HEK293T (cell line): Measurements from ENCODE around the gene LCE2A.
A peak's percentile ranks its signal among the peaks of the same experiment; 100 is the strongest.

Experiments used
- CTCF ChIA-PET: fragments of 350-600 bp; formaldehyde crosslinking; extraction: SDS; loops from one replicate; lab custom pipeline; 2021; ENCODE audit warnings: antibody characterized with exemption, inconsistent platforms; lab: Yijun Ruan, JAX
- POLR2A ChIA-PET: fragments of 350-600 bp; formaldehyde crosslinking; extraction: SDS; loops from one replicate; lab custom pipeline; 2020; ENCODE audit warnings: antibody characterized with exemption, inconsistent platforms; lab: Yijun Ruan, JAX
- DNase-seq: peaks from one replicate; pipeline ENCODE4 v3.0.0; 2012; ENCODE audit warnings: mixed read lengths; ENCODE audit errors: extremely low spot score
- ARNT ChIP-seq: fragments of 450-650 bp; IDR thresholded peaks from 2 replicates; pipeline ENCODE4 v1.6.1; 2017; ENCODE audit warnings: mild to moderate bottlenecking
- BHLHE40 ChIP-seq: fragments of 450-650 bp; IDR thresholded peaks from 2 replicates; pipeline ENCODE4 v1.6.1; 2016; ENCODE audit warnings: mild to moderate bottlenecking, moderate library complexity, borderline replicate concordance
- CTBP1 ChIP-seq: fragments of 450-650 bp; IDR thresholded peaks from 2 replicates; pipeline ENCODE4 v1.6.1; 2016; ENCODE audit warnings: borderline replicate concordance
- ELF4 ChIP-seq: fragments of 450-650 bp; IDR thresholded peaks from 2 replicates; pipeline ENCODE4 v1.6.1; 2017; ENCODE audit warnings: antibody characterized with exemption
- FOXA1 ChIP-seq: fragments of 450-650 bp; IDR thresholded peaks from 2 replicates; pipeline ENCODE4 v1.6.1; 2016; ENCODE audit warnings: mild to moderate bottlenecking
- FOXK2 ChIP-seq: fragments of 450-650 bp; IDR thresholded peaks from 2 replicates; pipeline ENCODE4 v1.6.1; 2016; ENCODE audit warnings: mild to moderate bottlenecking
- FOXM1 ChIP-seq: fragments of 450-650 bp; IDR thresholded peaks from 2 replicates; pipeline ENCODE4 v1.6.1; 2017; ENCODE audit warnings: mild to moderate bottlenecking, borderline replicate concordance
- HDGF ChIP-seq: fragments of 450-650 bp; IDR thresholded peaks from 2 replicates; pipeline ENCODE4 v1.6.1; 2017; ENCODE audit warnings: antibody characterized with exemption, borderline replicate concordance
- L3MBTL2 ChIP-seq: fragments of 450-650 bp; conservative IDR thresholded peaks from 2 replicates; pipeline ENCODE4 v1.6.1; 2016; ENCODE audit warnings: mild to moderate bottlenecking
- LEF1 ChIP-seq: fragments of 450-650 bp; IDR thresholded peaks from 2 replicates; pipeline ENCODE4 v1.6.1; 2017; ENCODE audit warnings: mild to moderate bottlenecking, borderline replicate concordance
- NFRKB ChIP-seq: fragments of 450-650 bp; IDR thresholded peaks from 2 replicates; pipeline ENCODE4 v1.6.1; 2016; ENCODE audit warnings: mild to moderate bottlenecking, moderate library complexity
- SP1 ChIP-seq: fragments of 450-650 bp; IDR thresholded peaks from 2 replicates; pipeline ENCODE4 v1.6.1; 2017
- SUZ12 ChIP-seq: fragments of 450-650 bp; IDR thresholded peaks from 2 replicates; pipeline ENCODE4 v1.6.1; 2016; ENCODE audit warnings: mild to moderate bottlenecking
- TARDBP ChIP-seq: fragments of 450-650 bp; IDR thresholded peaks from 2 replicates; pipeline ENCODE4 v1.6.1; 2016
- ZNF384 ChIP-seq: fragments of 450-650 bp; IDR thresholded peaks from 2 replicates; pipeline ENCODE4 v1.6.1; 2016
- TF ChIP-seq, protein P1 (sequence below): fragments of 450-650 bp; IDR thresholded peaks from 2 replicates; pipeline ENCODE4 v1.6.1; 2016

LCE2A gene, protein sequence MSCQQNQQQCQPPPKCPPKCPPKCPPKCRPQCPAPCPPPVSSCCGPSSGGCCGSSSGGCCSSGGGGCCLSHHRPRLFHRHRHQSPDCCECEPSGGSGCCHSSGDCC

DNA sequence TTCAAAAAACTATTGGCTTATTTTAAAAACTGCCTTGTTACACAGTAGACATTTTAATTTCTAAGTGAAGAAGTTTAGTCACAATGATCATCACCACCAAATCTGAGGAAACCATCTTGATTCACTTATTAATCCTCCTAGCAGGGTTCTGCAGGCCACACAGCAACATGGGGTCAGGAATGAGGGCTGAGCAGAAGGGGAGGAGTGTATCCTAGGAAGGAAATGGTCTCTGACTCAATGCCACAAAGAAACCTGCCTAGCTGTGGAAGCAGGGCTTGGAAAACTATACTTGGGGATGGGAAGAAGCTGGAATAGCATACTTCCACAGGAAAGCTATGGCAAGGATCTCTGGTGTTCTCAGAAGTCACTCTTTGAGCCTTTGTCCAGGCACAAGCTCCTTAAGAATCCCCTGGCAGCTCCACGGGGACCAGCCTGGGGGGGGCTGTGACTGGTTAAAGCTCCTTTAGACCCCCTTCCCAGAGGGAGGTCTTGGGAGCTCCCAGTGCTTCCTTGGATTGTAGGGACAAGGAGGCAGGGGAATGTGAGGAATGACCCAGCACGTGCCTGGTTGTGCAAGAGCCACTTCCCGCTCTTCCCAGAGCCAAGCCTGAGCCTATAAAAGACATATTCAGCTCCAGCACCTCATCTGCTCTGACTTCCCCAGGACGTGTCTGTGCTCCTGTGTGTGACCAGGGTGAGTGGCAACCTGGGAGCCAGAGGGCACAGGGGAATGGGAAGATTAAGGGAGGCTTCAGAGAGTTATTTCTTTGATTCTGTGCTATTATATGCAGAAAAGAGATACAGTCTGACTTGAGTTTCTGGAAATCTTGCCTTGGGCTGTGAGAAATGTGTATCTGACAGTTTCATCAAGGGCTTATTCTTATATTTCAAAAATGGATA lies at the start of gene LCE2A:
LCE2A (plus strand) TSS at position 645 of the 900 bp plus-strand sequence. CDS start 557 bp downstream, outside the sequence.
- no peak for TF ChIP-seq FOXM1
- TF ChIP-seq LEF1, result no peak
- TF ChIP-seq HDGF, result no peak
- TF ChIP-seq, protein P1, sequence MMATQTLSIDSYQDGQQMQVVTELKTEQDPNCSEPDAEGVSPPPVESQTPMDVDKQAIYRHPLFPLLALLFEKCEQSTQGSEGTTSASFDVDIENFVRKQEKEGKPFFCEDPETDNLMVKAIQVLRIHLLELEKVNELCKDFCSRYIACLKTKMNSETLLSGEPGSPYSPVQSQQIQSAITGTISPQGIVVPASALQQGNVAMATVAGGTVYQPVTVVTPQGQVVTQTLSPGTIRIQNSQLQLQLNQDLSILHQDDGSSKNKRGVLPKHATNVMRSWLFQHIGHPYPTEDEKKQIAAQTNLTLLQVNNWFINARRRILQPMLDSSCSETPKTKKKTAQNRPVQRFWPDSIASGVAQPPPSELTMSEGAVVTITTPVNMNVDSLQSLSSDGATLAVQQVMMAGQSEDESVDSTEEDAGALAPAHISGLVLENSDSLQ, result no peak
- no peak for TF ChIP-seq L3MBTL2
- TF ChIP-seq ARNT, result no peak
- no peak for TF ChIP-seq BHLHE40
- TF ChIP-seq ZNF384, result no peak
- no peak for TF ChIP-seq CTBP1
- ChIA-PET CTCF (interaction anchor here (0.7 kb wide), 1 partner anchor 376 kb away, joined by 3 read pairs; no protein-coding TSS in a partner anchor), POLR2A (no interaction called here)
- DNase-seq, result no peak

DNA sequence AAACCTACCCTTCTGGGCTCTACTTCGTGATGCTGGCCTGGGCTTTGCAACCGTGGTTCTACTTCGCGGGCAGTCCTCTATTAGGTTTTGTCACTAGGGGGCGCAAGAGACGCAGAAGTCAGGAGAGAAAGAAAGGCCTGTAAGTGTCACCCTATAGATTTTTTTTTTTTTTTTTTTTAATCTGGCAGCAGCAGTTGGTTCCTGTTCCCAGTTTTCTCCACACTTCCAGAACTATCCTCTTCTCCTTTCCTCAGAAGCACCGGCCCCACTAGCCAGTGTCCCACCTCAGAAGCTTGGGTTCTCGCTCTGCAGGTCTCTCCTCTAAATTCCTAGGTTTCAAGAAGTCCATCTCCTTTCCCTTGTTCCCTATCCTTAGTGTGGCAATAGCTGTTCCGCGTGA lies 44.0 kb upstream of the LCE2A start:
- CTCF ChIA-PET, result interaction anchor here (0.6 to 1.4 kb wide), 8 partner anchors 10 to 584 kb away, joined by 3 to 6 read pairs (median 3); partner anchors contain the start of gene LCE3A
- POLR2A ChIA-PET, result no interaction called here
- TF ChIP-seq ZNF384, result peak; percentile 92
- TF ChIP-seq TARDBP, result no peak
- peak; percentile 75 for DNase-seq

DNA sequence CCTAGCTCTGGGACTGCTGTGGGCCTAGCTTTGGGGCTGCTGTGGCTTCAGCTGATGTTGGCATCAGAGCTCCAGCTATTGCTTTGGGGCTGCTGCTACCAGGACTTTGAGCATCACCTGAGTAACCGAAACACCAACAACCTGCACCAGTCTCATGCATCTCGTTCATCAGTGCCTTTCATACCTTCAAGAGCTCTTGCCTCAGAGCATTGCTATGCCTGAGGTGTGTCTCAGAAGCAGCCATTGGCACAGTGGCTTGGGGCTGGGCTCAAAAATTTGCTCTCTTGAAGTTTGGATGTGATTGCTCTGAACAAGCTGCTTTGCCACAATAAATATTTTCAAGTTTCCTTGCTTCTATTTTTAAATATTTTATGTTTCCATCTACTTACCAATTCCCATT lies 41.7 kb upstream of the LCE2A start:
- TF ChIP-seq NFRKB, result no peak
- no peak for TF ChIP-seq FOXM1
- no peak for TF ChIP-seq ARNT
- no peak for TF ChIP-seq TARDBP
- no peak for TF ChIP-seq SUZ12
- TF ChIP-seq HDGF, result no peak
- TF ChIP-seq, protein P1, result no peak
- no peak for TF ChIP-seq L3MBTL2
- no peak for TF ChIP-seq LEF1
- no peak for TF ChIP-seq CTBP1
- no peak for TF ChIP-seq FOXK2
- no peak for TF ChIP-seq ELF4
- TF ChIP-seq BHLHE40, result no peak
- DNase-seq, result no peak
- ChIA-PET CTCF (no interaction called here), POLR2A (no interaction called here)

DNA sequence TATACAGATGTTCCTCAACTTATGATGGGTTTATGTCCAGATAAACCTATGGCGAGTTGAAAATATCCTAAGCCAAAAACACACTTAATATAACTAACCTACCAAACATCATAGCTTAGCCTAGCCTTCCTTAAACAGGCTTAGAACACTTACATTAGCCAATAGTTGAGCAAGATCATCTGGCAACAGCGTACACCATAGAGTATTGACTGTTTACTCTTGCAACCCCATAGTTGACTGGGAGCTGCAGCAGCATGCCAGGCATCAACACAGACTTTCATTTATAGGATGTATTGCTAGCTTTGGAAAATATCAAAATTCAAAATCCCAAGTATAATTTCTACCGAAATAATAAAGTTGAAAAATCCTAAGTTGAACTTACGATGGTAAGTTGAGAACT lies 40.5 kb upstream of the LCE2A start:
- no peak for DNase-seq
- ChIA-PET CTCF (interaction anchor here (0.7 kb wide), 1 partner anchor 536 kb away, joined by 3 read pairs; no protein-coding TSS in a partner anchor), POLR2A (no interaction called here)
- no peak for TF ChIP-seq SUZ12
- TF ChIP-seq FOXM1, result no peak
- no peak for TF ChIP-seq HDGF
- TF ChIP-seq ZNF384, result no peak
- no peak for TF ChIP-seq BHLHE40
- TF ChIP-seq CTBP1, result no peak
- TF ChIP-seq, protein P1, result no peak
- TF ChIP-seq LEF1, result no peak
- no peak for TF ChIP-seq TARDBP
- no peak for TF ChIP-seq NFRKB
- no peak for TF ChIP-seq SP1
- TF ChIP-seq ARNT, result no peak
- no peak for TF ChIP-seq L3MBTL2
- no peak for TF ChIP-seq FOXA1
- no peak for TF ChIP-seq ELF4
- no peak for TF ChIP-seq FOXK2

DNA sequence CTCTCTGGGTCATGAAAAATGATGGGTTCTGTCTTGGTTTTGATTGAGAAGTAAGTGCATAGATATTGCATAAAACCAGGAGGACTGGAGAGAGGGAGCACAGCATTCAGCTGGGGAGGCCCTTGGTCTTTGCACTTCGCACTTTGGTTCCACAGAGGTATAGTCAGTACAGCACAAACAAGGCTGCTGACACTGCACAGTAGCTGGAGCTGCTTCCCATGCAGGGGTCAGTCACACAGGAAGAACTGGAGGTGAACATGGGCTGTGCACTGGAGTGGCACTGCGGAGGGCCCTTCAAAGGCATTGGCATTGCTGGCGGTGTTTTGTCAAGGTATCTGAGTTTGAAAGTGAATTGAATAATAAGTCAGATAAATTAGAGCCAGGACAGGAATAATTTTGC lies 39.5 kb upstream of the LCE2A start:
- POLR2A ChIA-PET, result no interaction called here
- no peak for DNase-seq
- TF ChIP-seq SP1, result no peak
- TF ChIP-seq, protein P1, result no peak
- TF ChIP-seq L3MBTL2, result no peak
- no peak for TF ChIP-seq FOXA1
- no peak for TF ChIP-seq HDGF
- no peak for TF ChIP-seq ARNT
- TF ChIP-seq LEF1, result no peak
- TF ChIP-seq TARDBP, result no peak
- no peak for TF ChIP-seq NFRKB
- TF ChIP-seq BHLHE40, result no peak
- CTCF ChIA-PET, result interaction anchor here (0.7 kb wide), 1 partner anchor 8 kb away, joined by 3 read pairs; no protein-coding TSS in a partner anchor
